K562 (cell line): ENCODE measurements around the gene CPLX3. TPM values are rescaled to one million over a fixed set of nuclear protein-coding genes. Genes with fewer than 3 reads are reported as not detected.

Experiments
- ATAC-seq: fragments of 200-7000 bp; cut with Tn5 transposase; 3 replicates; pipeline ENCODE4 v1.9.1; 2020; ENCODE audit warnings: moderate library complexity
- BruUV-seq: library from RNA; stranded (reverse); fragments of 400-500 nt; replicated peaks from 2 replicates; lab custom pipeline; 2021; lab: Mats Ljungman, UMichigan
- CTCF ChIA-PET: fragments of 300-600 bp; formaldehyde crosslinking; extraction: SDS; loops from one replicate; lab custom pipeline; 2021; ENCODE audit warnings: low intra/inter-chr PET ratio; lab: Yijun Ruan, JAX
- POLR2A ChIA-PET: fragments of 300-600, 350-650 bp; sonication (Branson Sonifier 250); formaldehyde crosslinking; extraction: SDS; loops from one replicate; lab custom pipeline; 2021; ENCODE audit warnings: antibody characterized with exemption, inconsistent platforms; lab: Yijun Ruan, JAX
- DNase-seq, 4 experiments: peaks; one replicate each; pipeline versions ENCODE4 v3.0.0 to v3.0.0-alpha.2; 2011 to 2018; ENCODE audit warnings: low spot score in 3 of 4, mixed read lengths in 3 of 4; ENCODE audit errors: extremely low read depth in 1 of 4
- FAIRE-seq: peaks from 2 replicates; lab custom pipeline; 2011; peaks lifted over from hg19 to GRCh38; lab: Jason Lieb, UNC
- H2AFZ ChIP-seq: 2 replicates; pipeline ENCODE4 v1.6.0; 2011; ENCODE audit warnings: low read depth, low read length, control low read depth, inconsistent platforms
- H3K27ac ChIP-seq: fragments of 200-600 bp; 3 replicates; pipeline ENCODE4 v1.8.0; 2011; ENCODE audit warnings: low read depth, mild to moderate bottlenecking, control low read depth, inconsistent platforms, low read length, moderate library complexity, mixed read lengths; ENCODE audit errors: extremely low read depth
- H3K27me3 ChIP-seq, 2 experiments: fragments of 300-600 bp in 1 of 2; 2 replicates in 1 of 2; 3 replicates in 1 of 2; pipeline versions ENCODE4 v1.6.0 to v1.8.0; 2011; ENCODE audit warnings: inconsistent platforms in 2 of 2, low read length in 2 of 2, mild to moderate bottlenecking in 1 of 2, mixed read lengths in 1 of 2, moderate library complexity in 1 of 2; ENCODE audit not compliant: control insufficient read depth in 2 of 2, insufficient read depth in 2 of 2
- H3K36me3 ChIP-seq: fragments of 300-600 bp; 3 replicates; pipeline ENCODE4 v1.8.0; 2011; ENCODE audit warnings: mild to moderate bottlenecking, low read length, inconsistent platforms; ENCODE audit not compliant: control insufficient read depth, insufficient read depth
- H3K4me1 ChIP-seq, 2 experiments: fragments of 200-600 bp in 1 of 2; replicated peaks in 1 of 2; 2 replicates in 1 of 2; 3 replicates in 1 of 2; pipeline versions ENCODE4 v1.5.1 to v1.8.0; 2011; ENCODE audit warnings: inconsistent platforms in 2 of 2, low read length in 2 of 2, mild to moderate bottlenecking in 1 of 2, mixed read lengths in 1 of 2, moderate library complexity in 1 of 2; ENCODE audit not compliant: control insufficient read depth in 2 of 2, insufficient read depth in 2 of 2
- H3K4me2 ChIP-seq: 2 replicates; pipeline ENCODE4 v1.6.1; 2011; ENCODE audit warnings: low read length, control low read depth, inconsistent platforms, mixed read lengths; ENCODE audit not compliant: insufficient read depth
- H3K4me3 ChIP-seq: fragments of 200-600 bp; sonication (generic), shearing (Covaris generic); 2 replicates; pipeline ENCODE4 v1.5.1; 2016; ENCODE audit warnings: control low read depth, inconsistent platforms
- H3K79me2 ChIP-seq: fragments of 200-600 bp; 3 replicates; pipeline ENCODE4 v1.8.0; 2011; ENCODE audit warnings: low read length, inconsistent platforms; ENCODE audit not compliant: control insufficient read depth, insufficient read depth
- H3K9ac ChIP-seq, 2 experiments: 2 replicates each; pipeline versions ENCODE4 v1.6.0 to v1.6.1; 2011; ENCODE audit warnings: low read depth in 2 of 2, low read length in 2 of 2, control low read depth in 1 of 2, inconsistent platforms in 1 of 2, mild to moderate bottlenecking in 1 of 2, mixed read lengths in 1 of 2; ENCODE audit not compliant: insufficient read depth in 1 of 2
- H3K9me1 ChIP-seq: one replicate; pipeline ENCODE4 v1.6.0; 2011; ENCODE audit warnings: inconsistent platforms, mild to moderate bottlenecking, low read length, moderate library complexity; ENCODE audit not compliant: control insufficient read depth, insufficient read depth
- H3K9me3 ChIP-seq: replicated peaks from 2 replicates; pipeline ENCODE4 v1.5.1; 2011; ENCODE audit warnings: low read depth, low read length, inconsistent platforms; ENCODE audit not compliant: control insufficient read depth, insufficient read depth
- H4K20me1 ChIP-seq: replicated peaks from 2 replicates; pipeline ENCODE4 v1.6.1; 2011; ENCODE audit warnings: low read length, inconsistent platforms, mixed read lengths; ENCODE audit not compliant: control insufficient read depth, insufficient read depth
- DACH1 ChIP-seq: fragments of 450-650 bp; IDR thresholded peaks from 2 replicates; pipeline ENCODE4 v1.6.1; 2018; ENCODE audit not compliant: partially characterized antibody
- FOXK1 ChIP-seq: sonication (generic); formaldehyde crosslinking; IDR thresholded peaks from 2 replicates; pipeline ENCODE4 v1.8.0; 2022; ENCODE audit warnings: missing genetic modification reagents, mild to moderate bottlenecking, borderline replicate concordance
- HOXB6 ChIP-seq: fragments of 250-450 bp; sonication (Bioruptor Pico); IDR thresholded peaks from 2 replicates; pipeline ENCODE4 v1.5.1; 2022; ENCODE audit warnings: mild to moderate bottlenecking, borderline replicate concordance
- KLF1 ChIP-seq: fragments of 450-650 bp; IDR thresholded peaks from 2 replicates; pipeline ENCODE4 v1.6.1; 2016; ENCODE audit warnings: missing genetic modification characterization, missing compliant biosample characterization
- MTF1 ChIP-seq: fragments of 250-450 bp; sonication (Bioruptor Pico); IDR thresholded peaks from 2 replicates; pipeline ENCODE4 v1.9.0; 2021; ENCODE audit warnings: moderate library complexity, mild to moderate bottlenecking, inconsistent platforms, borderline replicate concordance
- NELFE ChIP-seq: IDR thresholded peaks from 2 replicates; pipeline ENCODE4 v1.6.1; 2011; ENCODE audit warnings: mild to moderate bottlenecking; ENCODE audit not compliant: insufficient read depth, insufficient read length
- NR3C1 ChIP-seq: sonication (generic); formaldehyde crosslinking; IDR thresholded peaks from 2 replicates; pipeline ENCODE4 v1.8.1; 2022; ENCODE audit warnings: missing genetic modification reagents
- RNF2 ChIP-seq: sonication (generic); IDR thresholded peaks from 2 replicates; pipeline ENCODE4 v1.6.1; 2016
- STAT5A ChIP-seq: IDR thresholded peaks from 2 replicates; pipeline ENCODE4 v1.6.1; 2012; ENCODE audit warnings: low read length, inconsistent platforms, borderline replicate concordance
- TAF9B ChIP-seq: fragments of 450-650 bp; IDR thresholded peaks from 2 replicates; pipeline ENCODE4 v1.6.1; 2018; ENCODE audit warnings: mild to moderate bottlenecking; ENCODE audit not compliant: partially characterized antibody
- ZHX1 ChIP-seq: fragments of 150-350 bp; conservative IDR thresholded peaks from 2 replicates; pipeline ENCODE4 v1.6.1; 2014; ENCODE audit warnings: low read length
- ZNF354B ChIP-seq: fragments of 250-450 bp; sonication (Bioruptor Pico); IDR thresholded peaks from 2 replicates; pipeline ENCODE4 v1.4.0; 2020
- ZNF655 ChIP-seq: fragments of 250-450 bp; sonication (Bioruptor Pico); IDR thresholded peaks from 2 replicates; pipeline ENCODE4 v1.5.0; 2021
- WGBS: fragments of 100-300 bp; shearing (Covaris generic); methylation state at CpG from one replicate; pipeline ENCODE4 v1.1.6; 2016; ENCODE audit warnings: low coverage, mixed read lengths; ENCODE audit not compliant: insufficient coverage; ENCODE audit errors: missing lambda C conversion rate; 5-methylcytosine and 5-hydroxymethylcytosine counted together
- in situ Hi-C: fragments of 300-500 bp; cut with MboI; formaldehyde crosslinking; loops from 4 replicates; pipeline ENCODE4 v1.15.0; 2018; ENCODE audit warnings: inconsistent platforms, mixed read lengths
- intact Hi-C: fragments of 100-400 bp; cut with micrococcal nuclease; formaldehyde crosslinking; loops from 2 replicates; pipeline ENCODE4 v1.14.2; 2022
- polyA plus RNA-seq, 8 experiments: library from polyadenylated mRNA; depleted of rRNA in 4 of 8; stranded (reverse) in 5 of 8; unstranded in 3 of 8; fragments of >200 nt; fragmentation: Nextera tagmentation in 2 of 8; fragmentation: Illumina TruSeq in 1 of 8; extraction: Ambion mirVana in 2 of 8; extraction: Trizol in 1 of 8; gene quantifications; 2 replicates each; pipeline versions ENCODE4 v1.2.1 to v1.2.3, GENCODE V29; 2011 to 2014; ENCODE audit warnings: inconsistent platforms in 1 of 8, missing spikeins in 1 of 8
- total RNA-seq, 7 experiments: library from RNA; depleted of rRNA in 6 of 7; stranded (reverse); fragments of >200 nt in 6 of 7; fragmentation: Illumina TruSeq in 2 of 7; extraction: Trizol in 2 of 7; gene quantifications; 2 replicates each; pipeline versions ENCODE4 v1.2.1 to v1.2.3, GENCODE V29; 2011 to 2021; ENCODE audit warnings: low replicate concordance in 1 of 7
- TF ChIP-seq, protein P1 (sequence below): fragments of 250-450 bp; sonication (Bioruptor Pico); IDR thresholded peaks from 2 replicates; pipeline ENCODE4 v1.8.0; 2022; ENCODE audit warnings: moderate library complexity, mild to moderate bottlenecking, inconsistent platforms
- TF ChIP-seq, protein P2 (sequence below): IDR thresholded peaks from 2 replicates; pipeline ENCODE4 v1.6.1; 2011; ENCODE audit warnings: borderline replicate concordance, low read depth, mild to moderate bottlenecking, moderate library complexity, low read length; ENCODE audit not compliant: insufficient read depth, poor library complexity, severe bottlenecking

CPLX3 gene
- total and polyA plus RNA-seq, 9 of the 15 experiments (the other 6 are each of a cell fraction or from before 2014, with no cell fraction given), result not detected

DNA sequence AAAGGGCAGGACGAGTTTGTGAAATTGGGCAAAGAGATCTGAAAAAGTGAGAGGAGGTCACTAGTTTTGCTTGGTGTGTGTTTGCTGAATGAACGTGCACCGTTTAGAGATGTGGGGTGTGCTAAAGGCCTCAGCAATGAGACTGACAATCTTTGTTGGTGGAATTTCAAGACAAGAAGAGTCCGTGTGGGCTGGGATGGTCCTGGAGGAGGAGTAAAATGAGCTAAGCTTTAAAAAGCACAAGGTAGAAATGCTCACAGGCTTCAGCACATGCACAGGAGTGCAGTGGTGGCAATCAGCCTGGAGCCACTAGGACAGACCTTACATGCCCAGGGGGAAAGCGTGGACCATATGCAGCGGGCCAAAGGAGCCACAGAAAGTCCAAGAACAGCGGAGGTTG lies 1.5 kb upstream of the CPLX3 start:
- POLR2A ChIA-PET, result interaction anchor here (0.6 to 1.6 kb wide), 2 partner anchors 14 to 103 kb away, joined by 6 to 7 read pairs; no protein-coding TSS in a partner anchor
- no peak for TF ChIP-seq ZHX1
- no peak for TF ChIP-seq HOXB6 (CRISPR knock-in tag)
- TF ChIP-seq ZNF655 (CRISPR knock-in tag), result no peak
- no peak for TF ChIP-seq NELFE
- no peak for TF ChIP-seq MTF1 (CRISPR knock-in tag)
- TF ChIP-seq, protein P1, sequence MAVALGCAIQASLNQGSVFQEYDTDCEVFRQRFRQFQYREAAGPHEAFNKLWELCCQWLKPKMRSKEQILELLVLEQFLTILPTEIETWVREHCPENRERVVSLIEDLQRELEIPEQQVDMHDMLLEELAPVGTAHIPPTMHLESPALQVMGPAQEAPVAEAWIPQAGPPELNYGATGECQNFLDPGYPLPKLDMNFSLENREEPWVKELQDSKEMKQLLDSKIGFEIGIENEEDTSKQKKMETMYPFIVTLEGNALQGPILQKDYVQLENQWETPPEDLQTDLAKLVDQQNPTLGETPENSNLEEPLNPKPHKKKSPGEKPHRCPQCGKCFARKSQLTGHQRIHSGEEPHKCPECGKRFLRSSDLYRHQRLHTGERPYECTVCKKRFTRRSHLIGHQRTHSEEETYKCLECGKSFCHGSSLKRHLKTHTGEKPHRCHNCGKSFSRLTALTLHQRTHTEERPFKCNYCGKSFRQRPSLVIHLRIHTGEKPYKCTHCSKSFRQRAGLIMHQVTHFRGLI (CRISPR knock-in tag), result no peak
- TF ChIP-seq TAF9B, result no peak
- no peak for TF ChIP-seq RNF2
- no peak for TF ChIP-seq STAT5A
- TF ChIP-seq, protein P2, sequence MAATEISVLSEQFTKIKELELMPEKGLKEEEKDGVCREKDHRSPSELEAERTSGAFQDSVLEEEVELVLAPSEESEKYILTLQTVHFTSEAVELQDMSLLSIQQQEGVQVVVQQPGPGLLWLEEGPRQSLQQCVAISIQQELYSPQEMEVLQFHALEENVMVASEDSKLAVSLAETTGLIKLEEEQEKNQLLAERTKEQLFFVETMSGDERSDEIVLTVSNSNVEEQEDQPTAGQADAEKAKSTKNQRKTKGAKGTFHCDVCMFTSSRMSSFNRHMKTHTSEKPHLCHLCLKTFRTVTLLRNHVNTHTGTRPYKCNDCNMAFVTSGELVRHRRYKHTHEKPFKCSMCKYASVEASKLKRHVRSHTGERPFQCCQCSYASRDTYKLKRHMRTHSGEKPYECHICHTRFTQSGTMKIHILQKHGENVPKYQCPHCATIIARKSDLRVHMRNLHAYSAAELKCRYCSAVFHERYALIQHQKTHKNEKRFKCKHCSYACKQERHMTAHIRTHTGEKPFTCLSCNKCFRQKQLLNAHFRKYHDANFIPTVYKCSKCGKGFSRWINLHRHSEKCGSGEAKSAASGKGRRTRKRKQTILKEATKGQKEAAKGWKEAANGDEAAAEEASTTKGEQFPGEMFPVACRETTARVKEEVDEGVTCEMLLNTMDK, result no peak
- TF ChIP-seq NR3C1 (CRISPR knock-in tag), result no peak
- TF ChIP-seq ZNF354B (CRISPR knock-in tag), result no peak
- no peak for TF ChIP-seq DACH1
- no peak for TF ChIP-seq FOXK1 (CRISPR knock-in tag)
- no peak for TF ChIP-seq KLF1 (tag)

More for the DNA sequence above, 1.5 kb upstream of the CPLX3 start:
- intact Hi-C loops, result no loop called here
- Histone ChIP-seq H3K27ac (no peak overlapping the region), H3K4me1 (peaks cover 0 to 14% of the 10 kb centered on the region in 2 experiments; a peak in 2 of 5 replicates), H2AFZ (no peak overlapping the region), H3K27me3 (peaks cover 21 to 49% of the 10 kb centered on the region in 2 experiments), H3K9ac (no peak overlapping the region), H3K4me3 (no peak overlapping the region), H3K4me2 (no peak overlapping the region), H3K79me2 (no peaks in the 10 kb centered on the region), H3K9me3 (no peaks in the 10 kb centered on the region), H4K20me1 (peaks cover 13% of the 10 kb centered on the region; the same call in 1 of the 2 replicates), H3K36me3 (no peaks in the 10 kb centered on the region), H3K9me1 (no peaks in the 10 kb centered on the region)
- DNase-seq (no peak), FAIRE-seq (no peak), ATAC-seq (no peak)
- BruUV-seq, result no TSS peak
- CTCF ChIA-PET, result no interaction called here
- 2% methylated on average over 7 of the region's 7 CpGs for WGBS
- in situ Hi-C loops, result no loop called here
